GM12892 (cell line): ENCODE measurements around the gene ZFYVE27.

Source experiments
- POLR2A ChIP-seq: IDR thresholded peaks from 2 replicates; pipeline ENCODE4 v1.6.1; 2011; ENCODE audit warnings: low read depth, low read length, control low read depth
- TAF1 ChIP-seq: IDR thresholded peaks from 2 replicates; pipeline ENCODE4 v1.6.1; 2011; ENCODE audit warnings: low read depth, mild to moderate bottlenecking, control low read depth, low read length, borderline replicate concordance

GRCh38 chr10:97759158-97759887, 22.4 kb downstream of the ZFYVE27 start:
- TF ChIP-seq POLR2A: no peak
- TF ChIP-seq TAF1: no peak
